HEK293 (cell line): Measurements from ENCODE around the gene PRICKLE1.

Source experiments
- BCL11B ChIP-seq: fragments of 450-650 bp; formaldehyde crosslinking; IDR thresholded peaks from 2 replicates; pipeline ENCODE4 v1.5.1; 2016; ENCODE audit warnings: low read depth, missing biosample characterization, missing genetic modification characterization
- KLF16 ChIP-seq: fragments of 450-650 bp; formaldehyde crosslinking; IDR thresholded peaks from 2 replicates; pipeline ENCODE4 v1.5.1; 2017; ENCODE audit warnings: missing biosample characterization, missing genetic modification characterization
- SP2 ChIP-seq: fragments of 450-650 bp; formaldehyde crosslinking; IDR thresholded peaks from 2 replicates; pipeline ENCODE4 v1.5.1; 2016; ENCODE audit warnings: missing biosample characterization, missing genetic modification characterization
- TCF7L2 ChIP-seq: IDR thresholded peaks from 2 replicates; pipeline ENCODE4 v1.6.1; 2011; ENCODE audit warnings: low read depth, mild to moderate bottlenecking, inconsistent platforms, low read length, moderate library complexity, borderline replicate concordance
- YY1 ChIP-seq: fragments of 450-650 bp; formaldehyde crosslinking; IDR thresholded peaks from 2 replicates; pipeline ENCODE4 v1.5.1; 2018; ENCODE audit warnings: missing biosample characterization, missing genetic modification characterization
- ZFP3 ChIP-seq: fragments of 450-650 bp; formaldehyde crosslinking; IDR thresholded peaks from 2 replicates; pipeline ENCODE4 v1.5.1; 2016; ENCODE audit warnings: low read depth, missing biosample characterization, missing genetic modification characterization
- ZNF114 ChIP-seq: fragments of 450-650 bp; formaldehyde crosslinking; IDR thresholded peaks from 2 replicates; pipeline ENCODE4 v1.5.0; 2017; ENCODE audit warnings: missing biosample characterization, missing genetic modification characterization
- ZNF121 ChIP-seq: fragments of 450-650 bp; formaldehyde crosslinking; IDR thresholded peaks from 2 replicates; pipeline ENCODE4 v1.5.1; 2016; ENCODE audit warnings: missing biosample characterization, missing genetic modification characterization
- ZNF580 ChIP-seq: fragments of 450-650 bp; formaldehyde crosslinking; IDR thresholded peaks from 2 replicates; pipeline ENCODE4 v1.5.1; 2016; ENCODE audit warnings: missing biosample characterization, missing genetic modification characterization
- ZNF629 ChIP-seq: fragments of 450-650 bp; formaldehyde crosslinking; IDR thresholded peaks from 2 replicates; pipeline ENCODE4 v1.5.1; 2017; ENCODE audit warnings: missing biosample characterization, missing genetic modification characterization

- TF ChIP-seq SP2 (tag by site-specific recombination) = no peak
- no peak for TF ChIP-seq BCL11B (tag by site-specific recombination)
- no peak for TF ChIP-seq ZFP3 (tag by site-specific recombination)
- TF ChIP-seq ZNF121 (tag by site-specific recombination) = no peak
- TF ChIP-seq ZNF114 (tag by site-specific recombination) = no peak
- TF ChIP-seq KLF16 (tag by site-specific recombination) = no peak
- no peak for TF ChIP-seq YY1
- TF ChIP-seq ZNF629 (tag by site-specific recombination) = no peak
- TF ChIP-seq TCF7L2 = no peak
- TF ChIP-seq ZNF580 (tag by site-specific recombination) = no peak
These were observed 142.2 kb downstream of the PRICKLE1 start for GRCh38 chr12:42447371-42447786.
